ENCODE results near the gene FAM227B.

FAM227B gene

DNA sequence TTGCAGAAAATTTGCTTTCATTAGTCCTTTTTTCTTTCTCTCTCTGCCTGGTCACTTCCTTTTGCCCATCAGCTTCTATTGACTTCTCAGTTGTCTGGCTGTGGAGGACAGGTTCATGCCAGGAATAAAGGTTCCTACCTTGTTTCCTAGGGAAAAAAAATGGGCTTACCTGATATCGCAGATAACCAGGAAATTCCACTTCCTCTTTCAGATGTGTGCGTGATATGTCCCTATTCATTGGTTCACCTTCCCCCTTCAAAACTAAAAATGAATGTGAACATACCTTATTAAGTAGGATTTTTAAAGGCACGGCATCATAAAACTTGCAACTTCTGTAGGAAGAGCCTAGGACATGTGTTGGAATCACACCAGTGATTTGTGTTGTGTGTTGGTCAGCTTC is 317.6 kb downstream of the FAM227B start:
- no peak overlapping the region for H3K4me3 ChIP-seq (ENCODE audit: low read depth, low read length)

DNA sequence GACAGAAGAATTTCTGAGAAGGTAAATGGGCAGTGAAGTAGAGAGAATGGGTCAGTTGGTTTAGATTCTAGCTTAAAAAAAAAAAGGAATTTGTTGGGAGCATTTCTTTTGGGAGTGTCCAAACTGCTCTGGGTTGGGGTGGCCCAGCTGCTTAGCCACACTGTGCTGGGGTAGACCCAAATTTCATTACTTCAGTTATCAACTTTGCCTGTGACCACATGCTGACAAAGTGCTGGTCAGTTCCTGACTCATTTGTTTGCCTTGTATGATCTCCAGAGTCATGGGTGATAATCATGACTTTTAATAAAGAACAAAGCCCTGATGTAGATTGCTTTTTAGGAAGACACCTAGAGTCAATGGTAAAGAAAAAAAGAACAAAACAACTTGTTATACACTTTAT is 319.1 kb downstream of the FAM227B start:
- H3K4me3 ChIP-seq (ENCODE audit: low read depth, low read length) = no peak overlapping the region

DNA sequence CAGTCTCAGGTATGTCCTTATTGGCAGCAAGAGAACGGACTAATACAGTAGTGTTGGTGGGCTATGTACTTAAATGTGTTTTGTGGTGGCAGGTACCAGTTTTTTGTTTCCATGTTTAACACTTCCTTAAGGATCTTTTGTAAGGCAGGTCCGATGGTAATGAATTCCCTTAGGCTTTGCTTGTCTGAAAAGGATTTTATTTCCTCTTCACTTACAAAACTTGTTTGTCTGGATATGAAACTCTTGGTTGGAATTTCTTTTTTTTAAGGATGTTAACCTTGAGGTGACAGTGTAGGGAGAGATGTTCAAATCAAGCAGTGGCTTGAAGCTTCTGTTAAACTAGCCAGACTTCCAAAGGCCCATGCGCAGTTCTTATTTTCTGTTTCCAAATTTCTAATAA is 319.8 kb downstream of the FAM227B start:
- H3K4me3 ChIP-seq (ENCODE audit: low read depth, low read length) = no peak overlapping the region

DNA sequence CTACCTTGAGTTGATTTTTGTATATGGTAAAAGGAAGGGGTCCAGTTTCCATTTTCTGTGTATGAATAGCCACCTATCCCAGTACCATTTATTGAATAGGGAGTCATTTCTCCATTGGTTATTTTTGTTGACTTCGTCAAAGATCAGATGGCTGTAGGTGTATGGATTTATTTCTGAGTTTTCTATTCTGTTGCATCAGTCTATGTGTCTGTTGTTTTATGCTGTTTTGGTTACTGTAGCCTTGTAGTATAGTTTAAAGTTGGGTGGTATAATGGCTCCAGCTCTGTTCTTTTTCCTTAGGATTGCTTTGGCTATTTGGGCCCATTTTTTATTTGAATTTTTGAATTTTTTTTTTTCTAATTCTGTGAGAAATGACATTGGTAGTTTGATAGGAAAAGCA is 323.0 kb downstream of the FAM227B start:
- H3K4me3 ChIP-seq (ENCODE audit: low read depth, low read length) = no peak overlapping the region

DNA sequence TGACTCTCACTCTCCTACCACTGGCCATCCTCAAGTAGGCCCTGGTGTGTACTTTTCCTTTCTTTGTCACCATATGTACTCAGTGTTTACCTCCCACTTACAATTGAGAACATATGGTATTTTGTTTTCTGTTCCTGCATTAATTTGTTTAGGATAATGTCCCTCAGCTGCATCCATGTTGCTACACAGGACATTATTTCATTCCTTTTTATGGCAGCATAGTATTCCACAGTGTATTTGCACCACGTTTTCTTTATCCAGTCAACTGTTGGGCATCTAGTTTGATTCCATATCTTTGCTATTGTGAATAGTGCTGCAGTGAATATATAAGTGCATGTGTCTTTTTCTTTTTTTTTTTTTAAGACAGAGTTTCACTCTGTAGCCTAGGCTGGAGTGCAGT is 324.4 kb downstream of the FAM227B start:
- H3K4me3 ChIP-seq (ENCODE audit: low read depth, low read length) = no peak overlapping the region

DNA sequence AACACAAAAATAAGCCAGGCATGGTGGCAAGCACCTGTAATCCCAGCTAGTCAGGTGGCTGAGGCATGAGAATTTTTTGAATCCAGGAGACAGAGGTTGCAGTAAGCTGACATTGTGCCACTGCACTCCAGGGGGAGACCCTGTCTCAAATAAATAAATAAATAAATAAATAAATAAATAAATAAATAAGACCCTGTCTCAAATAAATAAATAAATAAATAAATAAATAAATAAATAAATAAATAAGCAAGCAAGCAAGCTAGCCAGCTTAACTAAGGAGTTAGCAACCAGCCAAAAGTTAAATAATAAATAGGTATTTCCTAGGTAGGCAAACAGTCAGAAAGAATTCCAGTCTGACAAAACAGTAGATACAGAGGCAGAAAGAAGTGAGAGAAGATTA is 326.7 kb downstream of the FAM227B start:
- H3K4me3 ChIP-seq (ENCODE audit: low read depth, low read length) = no peak overlapping the region

DNA sequence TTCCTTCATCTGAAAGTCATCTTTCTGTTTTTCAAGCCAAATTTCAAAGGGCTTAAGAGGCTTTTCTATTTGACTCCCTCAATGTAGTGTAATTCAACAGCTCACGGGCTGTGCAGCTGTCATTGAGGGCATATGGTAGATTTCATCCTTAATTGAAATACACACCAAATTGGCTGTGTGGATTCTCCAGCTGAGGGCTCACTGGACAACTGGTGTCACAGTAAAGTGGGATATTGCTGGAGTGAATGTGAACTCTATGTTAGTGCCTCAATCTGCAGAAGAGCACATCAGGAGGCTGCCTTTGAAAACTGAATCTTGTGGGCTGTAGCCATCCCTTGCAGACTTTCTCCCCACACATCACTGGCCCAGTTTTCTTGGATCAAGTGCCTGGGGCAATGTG is 330.4 kb downstream of the FAM227B start:
- H3K4me3 ChIP-seq (ENCODE audit: low read depth, low read length) = no peak overlapping the region

DNA sequence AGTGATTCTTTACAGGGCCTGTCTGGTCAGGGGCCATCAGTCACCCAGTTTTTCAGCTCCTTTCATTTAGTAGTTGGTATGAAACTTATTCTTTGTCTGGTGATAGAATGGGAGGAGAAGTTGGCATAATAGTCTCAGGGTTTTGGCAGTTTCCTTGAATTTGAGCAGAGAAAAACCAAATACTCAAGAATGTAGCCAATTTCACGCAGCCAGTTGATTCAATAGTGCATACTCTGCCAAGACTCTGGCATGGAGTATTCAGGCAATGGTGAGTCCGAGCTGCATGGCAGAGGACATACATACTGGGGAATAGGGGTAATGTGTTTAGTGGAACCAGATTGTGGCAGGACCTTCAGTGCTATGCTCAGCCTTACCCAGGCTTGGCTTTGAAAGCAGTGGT is 332.2 kb downstream of the FAM227B start:
- no peak overlapping the region for H3K4me3 ChIP-seq (ENCODE audit: low read depth, low read length)

DNA sequence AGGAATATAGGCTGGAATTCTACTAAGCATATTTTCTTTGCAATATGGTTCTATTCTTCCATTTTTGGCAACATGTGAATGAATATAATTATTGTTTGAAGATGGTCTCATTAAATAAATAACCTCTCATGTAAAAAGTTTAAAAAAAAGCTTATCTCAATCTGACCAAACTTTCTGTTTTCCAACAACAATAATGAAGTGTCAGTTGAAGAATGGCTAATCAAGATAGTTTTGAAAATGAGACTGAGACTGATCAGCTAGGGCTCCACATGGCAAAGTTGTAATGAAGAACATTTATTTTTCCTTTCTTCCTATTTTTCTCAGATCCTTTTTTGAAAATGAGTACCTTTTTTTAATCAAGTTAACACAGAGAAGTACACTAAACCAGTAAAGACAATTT is 333.1 kb downstream of the FAM227B start:
- no peak overlapping the region for H3K4me3 ChIP-seq (ENCODE audit: low read depth, low read length)

DNA sequence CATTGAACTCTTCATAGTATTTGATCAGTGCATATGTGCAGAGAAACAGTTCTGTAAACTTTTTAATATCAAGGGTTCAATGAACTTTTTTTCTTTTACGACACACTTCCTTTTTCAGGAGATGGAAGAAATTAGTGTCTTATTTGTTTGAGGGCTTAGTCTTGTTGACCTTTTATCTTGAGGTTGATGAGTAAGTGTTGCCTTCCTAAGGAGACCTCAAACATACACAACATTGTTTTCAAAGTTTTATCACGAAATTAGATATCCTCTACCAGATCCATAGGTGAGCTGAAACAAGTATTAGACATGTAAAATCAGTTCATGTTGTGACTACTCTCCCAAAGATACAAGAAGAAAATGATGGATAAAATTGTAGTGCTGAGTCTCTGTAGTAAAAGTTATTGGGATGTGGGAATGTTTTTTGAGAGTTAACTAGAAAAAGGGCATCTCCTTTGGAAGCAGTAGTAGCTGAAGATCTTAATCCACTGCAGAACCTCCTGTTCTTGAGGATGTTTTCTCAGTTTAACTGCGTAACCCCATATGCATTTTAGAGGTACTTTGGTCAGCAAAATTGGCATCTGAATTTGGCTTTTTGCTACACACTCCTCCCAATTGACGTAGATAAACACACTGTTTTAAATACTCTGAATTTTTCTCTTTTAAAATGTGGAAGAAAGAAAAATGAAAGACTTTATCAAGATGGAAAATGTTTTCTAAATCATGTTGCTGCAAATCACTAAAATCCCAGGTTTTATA is 333.8 kb downstream of the FAM227B start:
- no peak overlapping the region for H3K4me3 ChIP-seq (ENCODE audit: low read depth, low read length)

DNA sequence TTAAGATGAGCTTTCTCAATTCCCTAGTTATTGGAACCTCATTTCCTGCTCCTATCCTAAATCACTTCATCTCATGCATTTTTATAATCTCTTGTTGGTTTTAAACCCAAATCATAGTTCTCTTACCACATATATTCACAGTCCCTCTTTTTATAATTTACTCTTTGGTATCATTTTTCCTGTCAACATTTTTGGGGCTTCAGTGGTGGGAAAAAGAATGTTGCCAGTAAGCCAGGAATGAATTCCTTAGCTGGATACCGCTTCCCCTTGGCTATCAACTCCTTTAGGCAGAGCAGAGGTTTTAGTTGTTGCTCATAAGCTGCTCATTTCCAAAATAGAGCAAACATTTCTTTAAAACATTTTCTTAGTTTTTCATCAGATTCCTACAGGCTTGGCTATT is 338.3 kb downstream of the FAM227B start:
- no peak overlapping the region for H3K4me3 ChIP-seq (ENCODE audit: low read depth, low read length)

DNA sequence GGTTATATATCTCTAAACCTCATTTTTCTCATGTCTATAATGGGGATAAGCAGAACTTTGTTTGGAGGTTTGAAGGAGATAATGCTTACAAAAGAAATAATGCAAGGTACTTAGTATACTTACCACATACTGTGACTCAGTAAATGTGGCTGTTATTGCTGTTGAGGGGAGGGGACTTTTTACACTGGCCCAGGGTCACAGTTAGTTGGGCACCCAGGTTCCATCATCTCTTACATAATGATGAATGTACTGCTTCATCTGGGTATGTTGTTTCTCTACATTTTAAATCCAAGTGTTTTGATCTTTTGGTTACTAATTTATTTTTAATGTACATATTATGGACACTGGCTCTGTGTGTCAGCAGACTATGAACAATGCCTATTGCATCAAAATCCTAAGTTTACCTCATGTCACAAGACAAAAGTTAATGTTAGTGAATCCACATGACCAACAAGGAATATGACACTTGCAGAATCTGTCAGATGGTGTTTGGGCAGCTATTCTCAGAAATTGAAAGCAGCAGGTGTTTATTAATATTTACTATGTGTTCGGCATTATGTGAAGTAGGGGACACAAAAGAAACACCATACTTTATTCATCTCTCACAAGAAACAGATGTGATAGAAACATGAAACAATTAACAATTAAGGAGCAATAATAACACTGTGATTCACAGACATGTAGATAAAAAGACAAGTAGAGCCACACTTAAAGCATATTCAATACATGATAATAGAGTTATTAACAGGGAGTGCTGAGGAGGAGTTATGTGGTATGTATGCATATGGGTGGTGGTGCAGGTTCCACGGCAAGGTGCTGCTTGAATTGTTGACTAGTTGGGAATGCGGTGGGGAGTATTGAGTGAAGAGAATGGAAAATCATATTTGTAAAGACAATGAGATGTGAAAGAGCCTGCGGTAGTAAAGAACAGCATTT is 340.8 kb downstream of the FAM227B start:
- H3K4me3 ChIP-seq (ENCODE audit: low read depth, low read length) = no peak overlapping the region

DNA sequence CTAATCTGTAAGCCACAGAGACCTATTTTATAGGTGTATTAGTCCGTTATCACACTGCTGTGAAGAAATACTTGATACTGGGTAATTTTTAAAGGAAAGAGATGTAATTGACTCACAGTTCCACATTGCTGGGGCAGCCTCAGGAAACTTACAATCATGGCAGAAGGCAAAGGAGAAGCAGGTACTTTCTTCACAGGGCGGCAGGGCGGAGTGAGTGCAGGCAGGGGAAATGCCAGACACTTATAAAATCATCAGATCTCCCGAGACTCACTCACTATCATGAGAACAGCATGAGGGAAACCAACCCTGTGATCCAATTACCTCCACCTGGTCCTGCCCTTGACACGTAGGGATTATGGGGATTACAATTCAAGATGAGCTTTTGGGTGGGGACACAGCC is 341.9 kb downstream of the FAM227B start:
- no peak overlapping the region for H3K4me3 ChIP-seq (ENCODE audit: low read depth, low read length)

Data from iPS-11a (cell line).